ENCODE measurements around the gene TTI1.
"Not testable (repeated sequence)": the region's sequence is repeated elsewhere in the genome, so short reads cannot be mapped to it uniquely, and the experiment has no call there.

Gene TTI1

GRCh38 chr20:38052870-38053269, 19.6 kb upstream of the TTI1 start:
- DNase-seq: no peak

- DNase-seq: no peak
Measured at GRCh38 chr20:38050686-38051085, 17.4 kb upstream of the TTI1 start.

GRCh38 chr20:38049800-38050199, 16.5 kb upstream of the TTI1 start:
- no peak for DNase-seq

GRCh38 chr20:38046572-38046971, 13.3 kb upstream of the TTI1 start:
- no peak for DNase-seq

- no peak for DNase-seq
Measured at GRCh38 chr20:38044685-38045084, 11.4 kb upstream of the TTI1 start.

GRCh38 chr20:38043512-38044300, 10.4 kb upstream of the TTI1 start:
- no peak for DNase-seq

GRCh38 chr20:38040276-38040675, 7.0 kb upstream of the TTI1 start:
- DNase-seq: no peak

- DNase-seq: no peak
Measured at GRCh38 chr20:38036366-38036765, 3.1 kb upstream of the TTI1 start.

- no peak for DNase-seq
Measured at GRCh38 chr20:38034961-38035360, 1.7 kb upstream of the TTI1 start.

GRCh38 chr20:38034108-38034649, 923 bp upstream of the TTI1 start:
- no peak for DNase-seq

- no peak for DNase-seq
Measured at GRCh38 chr20:38032585-38033329, 499 bp downstream of the TTI1 start.

- DNase-seq: no peak
Measured at GRCh38 chr20:38031957-38032356, 1.3 kb downstream of the TTI1 start.

- no peak for DNase-seq
Measured at GRCh38 chr20:38029453-38029852, 3.8 kb downstream of the TTI1 start.

GRCh38 chr20:38024496-38024895, 8.8 kb downstream of the TTI1 start:
- no peak for DNase-seq

- no peak for DNase-seq
Measured at GRCh38 chr20:38023181-38024001, 9.9 kb downstream of the TTI1 start.

GRCh38 chr20:38021087-38021772, 12.0 kb downstream of the TTI1 start:
- no peak for DNase-seq

GRCh38 chr20:38018385-38018784, 14.9 kb downstream of the TTI1 start:
- DNase-seq: no peak

GRCh38 chr20:38017959-38018358, 15.3 kb downstream of the TTI1 start:
- DNase-seq: no peak

GRCh38 chr20:38013887-38014286, 19.4 kb downstream of the TTI1 start:
- no peak for DNase-seq

GRCh38 chr20:38012332-38012731, 20.9 kb downstream of the TTI1 start:
- no peak for DNase-seq

GRCh38 chr20:38011696-38012095, 21.6 kb downstream of the TTI1 start:
- no peak for DNase-seq

- DNase-seq: not testable (repeated sequence)
Measured at GRCh38 chr20:38009416-38009815, 23.8 kb downstream of the TTI1 start.

All from NCI-H1417 treated with DMSO at 0.1 percent for 48 hours (cell line).